HEK293 (cell line): ENCODE data around the gene TAS1R1.

Experiments
- CTCF ChIA-PET: fragments of 350-600 bp; formaldehyde crosslinking; extraction: SDS; loops from one replicate; lab custom pipeline; 2021; ENCODE audit warnings: antibody characterized with exemption; lab: Yijun Ruan, JAX
- POLR2A ChIA-PET: fragments of 300-600 bp; formaldehyde crosslinking; extraction: SDS; loops from one replicate; lab custom pipeline; 2020; ENCODE audit warnings: antibody characterized with exemption, inconsistent platforms; lab: Yijun Ruan, JAX
- H3K27ac ChIP-seq: fragments of 200-500 bp; sonication (Bioruptor generic); 2 replicates; pipeline ENCODE4 v1.5.1; 2014; ENCODE audit warnings: low read depth, low read length, control low read depth, inconsistent platforms; ENCODE audit errors: extremely low read depth
- H3K36me3 ChIP-seq, 2 experiments: fragments of 200-500 bp in 1 of 2; sonication (Bioruptor generic) in 1 of 2; 1 replicate in 1 of 2; 2 replicates in 1 of 2; pipeline ENCODE4 v1.5.1; 2014 to 2017; ENCODE audit warnings: inconsistent platforms in 2 of 2, low read length in 2 of 2; ENCODE audit not compliant: control insufficient read depth in 2 of 2, insufficient read depth in 1 of 2
- H3K4me1 ChIP-seq: fragments of 200-500 bp; sonication (Bioruptor generic); 2 replicates; pipeline ENCODE4 v1.5.1; 2014; ENCODE audit warnings: mild to moderate bottlenecking, low read length, inconsistent platforms; ENCODE audit not compliant: control insufficient read depth, insufficient read depth
- H3K4me3 ChIP-seq: 2 replicates; pipeline ENCODE4 v1.5.1; 2011; ENCODE audit warnings: low read depth, mild to moderate bottlenecking, control low read depth, low read length, moderate library complexity
- H3K9me3 ChIP-seq: fragments of 200-500 bp; sonication (Bioruptor generic); 2 replicates; pipeline ENCODE4 v1.5.1; 2014; ENCODE audit warnings: low read depth, low read length, inconsistent platforms; ENCODE audit not compliant: control insufficient read depth, insufficient read depth
- KLF1 ChIP-seq: fragments of 450-650 bp; formaldehyde crosslinking; IDR thresholded peaks from 2 replicates; pipeline ENCODE4 v1.5.1; 2016; ENCODE audit warnings: missing biosample characterization, missing genetic modification characterization
- PRDM4 ChIP-seq: fragments of 450-650 bp; formaldehyde crosslinking; IDR thresholded peaks from 2 replicates; pipeline ENCODE4 v1.5.1; 2017; ENCODE audit warnings: missing biosample characterization, missing genetic modification characterization
- PRDM6 ChIP-seq: fragments of 450-650 bp; formaldehyde crosslinking; IDR thresholded peaks from 2 replicates; pipeline ENCODE4 v1.5.1; 2017; ENCODE audit warnings: missing biosample characterization, missing genetic modification characterization
- ZBTB20 ChIP-seq: fragments of 450-650 bp; formaldehyde crosslinking; IDR thresholded peaks from 2 replicates; pipeline ENCODE4 v1.5.1; 2016; ENCODE audit warnings: missing biosample characterization, missing genetic modification characterization
- ZBTB6 ChIP-seq: fragments of 450-650 bp; formaldehyde crosslinking; IDR thresholded peaks from 2 replicates; pipeline ENCODE4 v1.5.1; 2017; ENCODE audit warnings: missing biosample characterization, missing genetic modification characterization
- ZNF16 ChIP-seq: fragments of 450-650 bp; formaldehyde crosslinking; IDR thresholded peaks from 2 replicates; pipeline ENCODE4 v1.5.1; 2016; ENCODE audit warnings: low read depth, missing biosample characterization, missing genetic modification characterization
- ZNF202 ChIP-seq: fragments of 450-650 bp; formaldehyde crosslinking; IDR thresholded peaks from 2 replicates; pipeline ENCODE4 v1.5.1; 2016; ENCODE audit warnings: missing biosample characterization, missing genetic modification characterization, borderline replicate concordance
- ZNF239 ChIP-seq: fragments of 450-650 bp; formaldehyde crosslinking; IDR thresholded peaks from 2 replicates; pipeline ENCODE4 v1.5.1; 2016; ENCODE audit warnings: missing biosample characterization, missing genetic modification characterization
- ZNF426 ChIP-seq: fragments of 450-650 bp; formaldehyde crosslinking; IDR thresholded peaks from 2 replicates; pipeline ENCODE4 v1.5.1; 2017; ENCODE audit warnings: missing biosample characterization, missing genetic modification characterization, mild to moderate bottlenecking, inconsistent platforms, moderate library complexity
- ZNF518A ChIP-seq: fragments of 450-650 bp; formaldehyde crosslinking; conservative IDR thresholded peaks from 2 replicates; pipeline ENCODE4 v1.5.1; 2016; ENCODE audit warnings: low read depth, missing biosample characterization, missing genetic modification characterization
- ZNF561 ChIP-seq: fragments of 450-650 bp; IDR thresholded peaks from 2 replicates; pipeline ENCODE4 v1.5.1; 2018; ENCODE audit warnings: missing biosample characterization, missing genetic modification characterization, borderline replicate concordance
- ZNF571 ChIP-seq: fragments of 450-650 bp; formaldehyde crosslinking; IDR thresholded peaks from 2 replicates; pipeline ENCODE4 v1.5.0; 2017; ENCODE audit warnings: missing biosample characterization, missing genetic modification characterization
- ZNF580 ChIP-seq: fragments of 450-650 bp; formaldehyde crosslinking; IDR thresholded peaks from 2 replicates; pipeline ENCODE4 v1.5.1; 2016; ENCODE audit warnings: missing biosample characterization, missing genetic modification characterization
- ZNF610 ChIP-seq: fragments of 450-650 bp; formaldehyde crosslinking; IDR thresholded peaks from 2 replicates; pipeline ENCODE4 v1.5.1; 2016; ENCODE audit warnings: missing biosample characterization, missing genetic modification characterization, borderline replicate concordance
- ZNF747 ChIP-seq: fragments of 450-650 bp; formaldehyde crosslinking; IDR thresholded peaks from 2 replicates; pipeline ENCODE4 v1.5.1; 2016; ENCODE audit warnings: missing biosample characterization, missing genetic modification characterization
- ZNF785 ChIP-seq: fragments of 450-650 bp; formaldehyde crosslinking; IDR thresholded peaks from 2 replicates; pipeline ENCODE4 v1.5.1; 2016; ENCODE audit warnings: missing biosample characterization, missing genetic modification characterization
- TF ChIP-seq, protein P1 (sequence below): fragments of 450-650 bp; formaldehyde crosslinking; IDR thresholded peaks from 2 replicates; pipeline ENCODE4 v1.5.1; 2017; ENCODE audit warnings: missing biosample characterization, missing genetic modification characterization
- TF ChIP-seq, protein P2 (sequence below): fragments of 450-650 bp; formaldehyde crosslinking; IDR thresholded peaks from 2 replicates; pipeline ENCODE4 v1.5.1; 2016; ENCODE audit warnings: missing biosample characterization, missing genetic modification characterization
- TF ChIP-seq, protein P3 (sequence below): fragments of 450-650 bp; formaldehyde crosslinking; IDR thresholded peaks from 2 replicates; pipeline ENCODE4 v1.5.1; 2016; ENCODE audit warnings: missing biosample characterization, missing genetic modification characterization, low read depth

The TAS1R1 gene

GRCh38 chr1:6624710-6625583 lies 69.8 kb downstream of the TAS1R1 start, which contains the start of gene THAP3:
THAP3 (plus strand) TSS chr1:6624868; CDS start chr1:6625219, 351 bp downstream.
- Histone ChIP-seq H3K27ac (peak within 1 kb of the TSS; percentile 93), H3K4me3 (peak within 1 kb of the TSS; percentile 80), H3K36me3 (peaks cover 22 to 80% of the 10 kb centered on the region in 2 experiments; a peak in 2 of 3 replicates), H3K9me3 (no peaks in the 10 kb centered on the region), H3K4me1 (no peaks in the 10 kb centered on the region)
- POLR2A ChIA-PET = interaction anchor here (0.8 to 1.7 kb wide), 5 partner anchors 9 to 23 kb away, joined by 3 to 11 read pairs (median 5); partner anchors contain the start of genes KLHL21 and PHF13
- CTCF ChIA-PET = interaction anchor here (1.1 kb wide), 1 partner anchor 139 kb away, joined by 3 read pairs; no protein-coding TSS in a partner anchor
- TF ChIP-seq ZNF571 (tag by site-specific recombination) (no peak), ZBTB6 (tag by site-specific recombination) (no peak), ZNF239 (no peak), ZBTB20 (tag by site-specific recombination) (peak; percentile 82), ZNF16 (tag by site-specific recombination) (no peak), ZNF747 (tag by site-specific recombination) (no peak), ZNF202 (tag by site-specific recombination) (no peak), ZNF785 (no peak), PRDM4 (tag by site-specific recombination) (no peak), PRDM6 (tag by site-specific recombination) (no peak), KLF1 (tag by site-specific recombination) (peak; percentile 68), ZNF580 (no peak), ZNF561 (0 out of 2 replicates have a peak, but pooled peaks have one; percentile 67), ZNF518A (tag by site-specific recombination) (no peak), ZNF426 (tag by site-specific recombination) (no peak), ZNF610 (tag by site-specific recombination) (no peak)
- TF ChIP-seq, protein P1, sequence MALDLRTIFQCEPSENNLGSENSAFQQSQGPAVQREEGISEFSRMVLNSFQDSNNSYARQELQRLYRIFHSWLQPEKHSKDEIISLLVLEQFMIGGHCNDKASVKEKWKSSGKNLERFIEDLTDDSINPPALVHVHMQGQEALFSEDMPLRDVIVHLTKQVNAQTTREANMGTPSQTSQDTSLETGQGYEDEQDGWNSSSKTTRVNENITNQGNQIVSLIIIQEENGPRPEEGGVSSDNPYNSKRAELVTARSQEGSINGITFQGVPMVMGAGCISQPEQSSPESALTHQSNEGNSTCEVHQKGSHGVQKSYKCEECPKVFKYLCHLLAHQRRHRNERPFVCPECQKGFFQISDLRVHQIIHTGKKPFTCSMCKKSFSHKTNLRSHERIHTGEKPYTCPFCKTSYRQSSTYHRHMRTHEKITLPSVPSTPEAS = no peak
- TF ChIP-seq, protein P2, sequence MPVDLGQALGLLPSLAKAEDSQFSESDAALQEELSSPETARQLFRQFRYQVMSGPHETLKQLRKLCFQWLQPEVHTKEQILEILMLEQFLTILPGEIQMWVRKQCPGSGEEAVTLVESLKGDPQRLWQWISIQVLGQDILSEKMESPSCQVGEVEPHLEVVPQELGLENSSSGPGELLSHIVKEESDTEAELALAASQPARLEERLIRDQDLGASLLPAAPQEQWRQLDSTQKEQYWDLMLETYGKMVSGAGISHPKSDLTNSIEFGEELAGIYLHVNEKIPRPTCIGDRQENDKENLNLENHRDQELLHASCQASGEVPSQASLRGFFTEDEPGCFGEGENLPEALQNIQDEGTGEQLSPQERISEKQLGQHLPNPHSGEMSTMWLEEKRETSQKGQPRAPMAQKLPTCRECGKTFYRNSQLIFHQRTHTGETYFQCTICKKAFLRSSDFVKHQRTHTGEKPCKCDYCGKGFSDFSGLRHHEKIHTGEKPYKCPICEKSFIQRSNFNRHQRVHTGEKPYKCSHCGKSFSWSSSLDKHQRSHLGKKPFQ (tag by site-specific recombination) = no peak
- TF ChIP-seq, protein P3, sequence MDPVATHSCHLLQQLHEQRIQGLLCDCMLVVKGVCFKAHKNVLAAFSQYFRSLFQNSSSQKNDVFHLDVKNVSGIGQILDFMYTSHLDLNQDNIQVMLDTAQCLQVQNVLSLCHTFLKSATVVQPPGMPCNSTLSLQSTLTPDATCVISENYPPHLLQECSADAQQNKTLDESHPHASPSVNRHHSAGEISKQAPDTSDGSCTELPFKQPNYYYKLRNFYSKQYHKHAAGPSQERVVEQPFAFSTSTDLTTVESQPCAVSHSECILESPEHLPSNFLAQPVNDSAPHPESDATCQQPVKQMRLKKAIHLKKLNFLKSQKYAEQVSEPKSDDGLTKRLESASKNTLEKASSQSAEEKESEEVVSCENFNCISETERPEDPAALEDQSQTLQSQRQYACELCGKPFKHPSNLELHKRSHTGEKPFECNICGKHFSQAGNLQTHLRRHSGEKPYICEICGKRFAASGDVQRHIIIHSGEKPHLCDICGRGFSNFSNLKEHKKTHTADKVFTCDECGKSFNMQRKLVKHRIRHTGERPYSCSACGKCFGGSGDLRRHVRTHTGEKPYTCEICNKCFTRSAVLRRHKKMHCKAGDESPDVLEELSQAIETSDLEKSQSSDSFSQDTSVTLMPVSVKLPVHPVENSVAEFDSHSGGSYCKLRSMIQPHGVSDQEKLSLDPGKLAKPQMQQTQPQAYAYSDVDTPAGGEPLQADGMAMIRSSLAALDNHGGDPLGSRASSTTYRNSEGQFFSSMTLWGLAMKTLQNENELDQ (tag by site-specific recombination) = no peak
